Stimulated activated CD4-positive, alpha-beta T cell treated with anti-CD3 and anti-CD28 coated beads, TNF-alpha, amount 100 ng/mL, for 1 hour (primary cell): Measurements from ENCODE around the gene TTC28.

Experiments
- DNase-seq, 3 donors: peaks; one replicate each; pipeline ENCODE4 v3.0.0-alpha.2; 2020; ENCODE audit warnings: low read depth in 3 of 3, low spot score in 1 of 3

TTC28 gene

GRCh38 chr22:28442711-28443525, 236.7 kb downstream of the TTC28 start:
- DNase-seq, result peak in 1 of 3 donors; percentile 0

GRCh38 chr22:28442264-28442710, 237.4 kb downstream of the TTC28 start:
- peak in 2 of 3 donors; percentile 24 to 45 for DNase-seq

GRCh38 chr22:28441720-28442263, 237.8 kb downstream of the TTC28 start:
- no peak for DNase-seq

GRCh38 chr22:28440592-28441390, 238.8 kb downstream of the TTC28 start:
- no peak for DNase-seq

GRCh38 chr22:28438183-28438768, 241.4 kb downstream of the TTC28 start:
- no peak for DNase-seq

- DNase-seq, result no peak
Measured at GRCh38 chr22:28435982-28436381, 243.7 kb downstream of the TTC28 start.

- DNase-seq, result no peak
Measured at GRCh38 chr22:28435140-28435768, 244.4 kb downstream of the TTC28 start.

GRCh38 chr22:28430466-28431025, 249.1 kb downstream of the TTC28 start:
- DNase-seq, result no peak

- no peak for DNase-seq
Measured at GRCh38 chr22:28429711-28430110, 249.9 kb downstream of the TTC28 start.

GRCh38 chr22:28428271-28428670, 251.4 kb downstream of the TTC28 start:
- DNase-seq, result no peak

GRCh38 chr22:28426346-28427132, 253.1 kb downstream of the TTC28 start:
- DNase-seq, result no peak

GRCh38 chr22:28425211-28425610, 254.4 kb downstream of the TTC28 start:
- no peak for DNase-seq

GRCh38 chr22:28424427-28425080, 255.1 kb downstream of the TTC28 start:
- no peak for DNase-seq

- DNase-seq, result no peak
Measured at GRCh38 chr22:28419919-28420318, 259.7 kb downstream of the TTC28 start.

- DNase-seq, result no peak
Measured at GRCh38 chr22:28418008-28418407, 261.6 kb downstream of the TTC28 start.

GRCh38 chr22:28417431-28417830, 262.2 kb downstream of the TTC28 start:
- DNase-seq, result no peak

- DNase-seq, result no peak
Measured at GRCh38 chr22:28414913-28415312, 264.7 kb downstream of the TTC28 start.

- DNase-seq, result no peak
Measured at GRCh38 chr22:28413612-28414399, 265.8 kb downstream of the TTC28 start.

GRCh38 chr22:28412109-28412508, 267.5 kb downstream of the TTC28 start:
- DNase-seq, result no peak
